Activated naive CD8-positive, alpha-beta T cell treated with anti-CD3 and anti-CD28 coated beads, Interleukin-2, amount 10 ng/mL, durations not matched to agents 7 days and 5 days (primary cell): ENCODE data around the gene SERPIND1. TPM values are rescaled to one million over a fixed set of nuclear protein-coding genes. Genes with fewer than 3 reads are reported as not detected.
A peak's percentile ranks its signal among the peaks of the same experiment; 100 is the strongest.
"Not testable (repeated sequence)": the region's sequence is repeated elsewhere in the genome, so short reads cannot be mapped to it uniquely, and the experiment has no call there.

Experiments
- ATAC-seq: fragments of 150-1000 bp; cut with Tn5 transposase; one replicate; pipeline ENCODE4 v1.10.0; 2021; ENCODE audit warnings: low read depth, moderate library complexity
- POLR2A ChIA-PET: fragments of 350-600 bp; sonication (Branson Sonifier 250); formaldehyde crosslinking; loops from one replicate; lab custom pipeline; 2021; ENCODE audit warnings: antibody characterized with exemption; lab: Charles Lee
- DNase-seq: peaks from one replicate; pipeline ENCODE4 v3.0.0; 2021
- H3K27ac Mint-ChIP-seq: one replicate; pipeline ENCODE4 v1.8.0; 2022; ENCODE audit warnings: mild to moderate bottlenecking, mixed read lengths
- H3K27me3 Mint-ChIP-seq: one replicate; pipeline ENCODE4 v1.8.0; 2022; ENCODE audit warnings: mild to moderate bottlenecking, moderate library complexity, mixed read lengths
- H3K36me3 Mint-ChIP-seq: one replicate; pipeline ENCODE4 v1.8.0; 2021; ENCODE audit warnings: mild to moderate bottlenecking, mixed read lengths
- H3K4me1 Mint-ChIP-seq: one replicate; pipeline ENCODE4 v1.8.0; 2021; ENCODE audit warnings: mixed read lengths
- H3K4me3 Mint-ChIP-seq: one replicate; pipeline ENCODE4 v1.8.0; 2022; ENCODE audit warnings: mild to moderate bottlenecking, moderate library complexity, mixed read lengths
- H3K9me3 Mint-ChIP-seq: one replicate; pipeline ENCODE4 v1.8.0; 2021; ENCODE audit warnings: mixed read lengths
- total RNA-seq, 2 experiments: library from RNA; stranded (reverse); gene quantifications; one replicate each; pipeline ENCODE4 v1.2.3, GENCODE V29; 2021

SERPIND1 gene, protein sequence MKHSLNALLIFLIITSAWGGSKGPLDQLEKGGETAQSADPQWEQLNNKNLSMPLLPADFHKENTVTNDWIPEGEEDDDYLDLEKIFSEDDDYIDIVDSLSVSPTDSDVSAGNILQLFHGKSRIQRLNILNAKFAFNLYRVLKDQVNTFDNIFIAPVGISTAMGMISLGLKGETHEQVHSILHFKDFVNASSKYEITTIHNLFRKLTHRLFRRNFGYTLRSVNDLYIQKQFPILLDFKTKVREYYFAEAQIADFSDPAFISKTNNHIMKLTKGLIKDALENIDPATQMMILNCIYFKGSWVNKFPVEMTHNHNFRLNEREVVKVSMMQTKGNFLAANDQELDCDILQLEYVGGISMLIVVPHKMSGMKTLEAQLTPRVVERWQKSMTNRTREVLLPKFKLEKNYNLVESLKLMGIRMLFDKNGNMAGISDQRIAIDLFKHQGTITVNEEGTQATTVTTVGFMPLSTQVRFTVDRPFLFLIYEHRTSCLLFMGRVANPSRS
- not detected for total RNA-seq

DNA sequence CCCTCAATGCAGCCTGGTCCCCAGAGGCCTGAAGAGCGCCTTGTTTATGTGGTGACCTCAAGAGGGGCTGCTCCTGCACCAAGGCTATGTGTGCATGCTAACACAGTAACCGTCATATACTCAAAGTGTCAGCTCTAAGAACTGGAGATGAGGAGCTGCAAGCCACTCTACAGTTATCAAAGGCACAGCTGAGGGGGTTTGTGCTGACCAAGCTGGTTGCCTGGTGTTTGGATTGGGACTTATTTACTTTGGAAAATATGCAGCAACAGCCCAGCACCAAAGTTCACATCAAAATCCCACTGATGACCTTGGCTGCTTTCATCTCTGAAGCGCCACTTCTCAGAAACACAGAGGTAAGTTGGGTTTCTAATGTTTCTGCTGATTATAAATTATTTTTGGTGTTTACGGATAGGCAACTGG is at the start of gene SERPIND1:
Gene SERPIND1 (plus strand): TSS at position 321 of the 420 bp plus-strand sequence. CDS start 5,200 bp downstream, outside the sequence.
- H3K4me1 Mint-ChIP-seq = peaks cover 8% of the 10 kb centered on the region
- no peak within 1 kb of the TSS for H3K27ac Mint-ChIP-seq
- H3K9me3 Mint-ChIP-seq = no peaks in the 10 kb centered on the region
- DNase-seq = no peak
- H3K27me3 Mint-ChIP-seq = no peaks in the 10 kb centered on the region
- H3K36me3 Mint-ChIP-seq = peaks cover 3% of the 10 kb centered on the region
- POLR2A ChIA-PET = no interaction called here
- ATAC-seq = no peak
- no peak within 1 kb of the TSS for H3K4me3 Mint-ChIP-seq

DNA sequence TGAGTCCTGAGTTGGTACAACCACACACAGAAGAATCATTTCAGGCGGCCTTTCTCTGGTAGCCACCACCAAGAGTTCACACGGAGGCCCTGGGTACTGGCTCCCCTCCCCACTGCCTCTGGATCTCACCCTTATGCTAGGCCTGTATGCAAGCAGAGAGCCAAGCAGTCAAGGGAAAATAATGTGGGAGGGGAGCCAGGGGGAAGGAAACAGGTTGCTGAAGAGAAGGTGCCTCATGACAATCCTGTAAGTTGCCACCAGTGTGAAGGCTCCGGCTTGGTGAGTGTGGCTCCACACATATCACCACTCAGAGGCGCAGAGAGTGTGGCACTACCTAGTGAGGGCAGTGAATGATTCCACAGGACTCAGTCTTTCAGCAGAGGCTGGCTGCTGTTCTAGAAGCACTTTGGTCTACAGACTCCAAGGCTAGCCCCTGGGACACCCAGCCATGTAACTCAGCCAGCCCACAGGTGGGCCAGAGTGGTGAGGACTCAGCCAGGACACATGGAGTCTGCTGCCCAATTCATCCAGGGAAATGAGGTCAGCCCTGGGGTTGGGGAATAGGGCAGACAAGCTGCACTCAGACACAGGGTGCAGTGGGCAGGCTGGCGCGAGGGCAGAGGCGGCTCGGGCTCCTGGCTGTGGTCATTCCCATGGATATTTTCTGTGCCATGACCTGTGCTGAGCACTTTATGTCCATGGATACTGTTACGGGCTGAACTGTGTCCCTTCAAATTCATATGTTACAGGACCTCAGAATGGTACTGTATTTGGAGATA is 49.0 kb upstream of the SERPIND1 start:
- Mint-ChIP-seq H3K27ac (no peak overlapping the region), H3K4me1 (no peaks in the 10 kb centered on the region), H3K36me3 (peaks cover 4% of the 10 kb centered on the region), H3K9me3 (no peaks in the 10 kb centered on the region), H3K4me3 (no peak overlapping the region), H3K27me3 (peaks cover 2% of the 10 kb centered on the region)
- no peak for DNase-seq
- POLR2A ChIA-PET = no interaction called here
- no peak for ATAC-seq

DNA sequence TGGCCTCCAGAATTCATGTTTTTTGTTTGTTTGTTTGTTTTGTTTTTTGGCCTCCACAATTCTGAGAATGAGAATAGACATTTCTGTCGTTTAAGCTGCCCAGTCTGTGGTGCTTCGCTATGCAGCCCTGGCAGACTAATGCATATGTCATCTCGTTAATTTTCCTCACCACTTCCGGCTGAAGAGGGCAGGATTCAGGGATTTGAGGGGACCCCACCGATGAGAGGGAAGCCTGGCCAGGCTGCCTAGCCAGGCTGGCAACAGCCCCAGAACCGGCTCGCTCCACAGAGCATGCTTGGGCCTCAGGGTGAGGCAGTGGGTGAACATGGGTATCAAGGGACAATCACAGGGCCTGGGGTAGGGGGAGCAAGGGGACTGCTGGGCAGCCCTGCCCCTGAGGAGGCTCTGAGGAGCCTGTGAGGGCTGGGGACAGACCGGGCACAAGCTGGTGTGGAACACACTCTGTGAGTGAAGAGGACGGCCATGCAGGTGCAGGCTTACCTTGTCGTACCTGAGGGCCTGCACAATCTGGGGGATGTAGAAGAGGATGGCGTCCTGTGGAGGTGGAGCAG is 47.8 kb upstream of the SERPIND1 start:
- H3K4me3 Mint-ChIP-seq = no peak overlapping the region
- no peak for DNase-seq

DNA sequence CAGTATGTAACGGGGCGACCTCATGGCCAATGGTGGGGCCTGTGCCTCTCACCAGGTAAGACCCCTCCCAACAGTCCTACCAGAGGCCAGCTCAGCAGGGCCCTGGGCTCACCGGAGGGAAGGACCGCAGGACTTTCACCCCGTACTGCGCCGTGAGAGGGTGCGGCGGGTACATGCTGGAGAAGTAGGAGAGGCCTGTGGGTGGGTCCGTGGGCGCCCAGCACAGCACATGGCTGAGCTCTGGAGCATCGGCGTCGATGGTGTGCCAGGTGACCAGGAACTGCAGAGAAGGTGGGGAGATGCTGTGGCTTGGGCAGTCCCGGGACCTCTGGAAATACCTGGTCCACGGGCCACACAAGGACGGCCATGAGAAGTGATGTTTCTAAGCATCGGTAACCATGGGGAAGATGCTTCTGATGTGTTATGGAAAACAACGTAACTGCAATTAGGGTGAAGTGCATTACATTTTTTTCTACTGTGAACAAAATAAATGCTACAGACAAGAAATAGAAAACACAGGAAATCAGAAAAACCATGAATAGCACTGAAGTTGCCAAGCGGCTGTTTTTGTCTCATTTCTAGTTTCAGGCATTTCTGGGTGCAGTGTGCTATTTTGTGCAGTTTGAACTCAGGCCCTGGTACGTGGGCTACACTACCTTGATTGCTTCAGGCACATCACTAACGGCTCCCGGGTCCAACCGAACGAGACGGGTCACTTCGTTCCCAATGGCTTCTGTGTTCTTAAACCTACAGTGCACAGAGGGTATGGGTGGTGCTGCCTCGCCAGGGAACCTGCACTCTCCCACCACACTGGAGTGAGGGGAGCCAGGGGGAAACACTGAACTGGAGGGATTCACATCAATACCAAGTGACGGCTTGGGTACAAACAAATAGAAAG is 46.5 kb upstream of the SERPIND1 start:
- POLR2A ChIA-PET = no interaction called here
- Mint-ChIP-seq H3K4me3 (no peak overlapping the region), H3K27me3 (peaks cover 2% of the 10 kb centered on the region), H3K27ac (no peak overlapping the region), H3K9me3 (no peaks in the 10 kb centered on the region), H3K4me1 (no peaks in the 10 kb centered on the region), H3K36me3 (peaks cover 2% of the 10 kb centered on the region)
- ATAC-seq (no peak), DNase-seq (no peak)

More for the DNA sequence above, 47.8 kb upstream of the SERPIND1 start:
- H3K4me1 Mint-ChIP-seq = no peaks in the 10 kb centered on the region
- H3K27ac Mint-ChIP-seq = no peak overlapping the region
- H3K9me3 Mint-ChIP-seq = no peaks in the 10 kb centered on the region
- peaks cover 2% of the 10 kb centered on the region for H3K27me3 Mint-ChIP-seq
- POLR2A ChIA-PET = no interaction called here
- peaks cover 2% of the 10 kb centered on the region for H3K36me3 Mint-ChIP-seq
- ATAC-seq = no peak

DNA sequence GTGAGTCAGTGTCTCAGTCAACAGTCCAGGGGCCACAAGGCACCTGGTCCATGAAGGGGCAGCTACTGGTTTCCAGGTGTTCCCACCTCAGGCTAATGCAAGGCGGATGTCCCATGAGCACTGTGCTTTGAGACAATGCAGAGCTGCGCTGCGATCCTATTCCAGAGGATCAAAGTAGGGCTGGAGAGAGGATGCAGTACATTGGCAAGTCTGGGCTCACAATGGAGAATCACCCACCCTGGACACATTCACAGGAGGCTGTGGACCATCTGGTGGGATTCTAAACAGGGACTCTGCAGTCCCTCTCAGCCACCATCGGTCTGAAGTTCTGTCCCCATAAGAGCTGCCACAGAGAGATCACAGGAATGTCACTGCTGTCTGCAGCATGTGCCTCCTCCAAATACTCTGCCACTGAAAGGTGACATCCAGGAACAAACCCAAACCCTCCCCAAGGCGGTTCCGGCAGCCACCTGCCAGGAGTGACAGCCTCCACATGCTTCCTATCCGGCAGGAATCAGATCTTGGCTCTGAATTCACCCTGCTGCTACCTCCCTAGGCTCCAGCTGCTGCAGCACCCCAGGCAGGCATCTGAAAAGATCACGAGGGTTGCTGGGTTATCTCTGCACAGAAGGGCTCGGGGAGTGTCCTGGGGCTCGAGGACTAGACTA is 45.3 kb upstream of the SERPIND1 start:
- no peaks in the 10 kb centered on the region for H3K9me3 Mint-ChIP-seq
- ATAC-seq = no peak

DNA sequence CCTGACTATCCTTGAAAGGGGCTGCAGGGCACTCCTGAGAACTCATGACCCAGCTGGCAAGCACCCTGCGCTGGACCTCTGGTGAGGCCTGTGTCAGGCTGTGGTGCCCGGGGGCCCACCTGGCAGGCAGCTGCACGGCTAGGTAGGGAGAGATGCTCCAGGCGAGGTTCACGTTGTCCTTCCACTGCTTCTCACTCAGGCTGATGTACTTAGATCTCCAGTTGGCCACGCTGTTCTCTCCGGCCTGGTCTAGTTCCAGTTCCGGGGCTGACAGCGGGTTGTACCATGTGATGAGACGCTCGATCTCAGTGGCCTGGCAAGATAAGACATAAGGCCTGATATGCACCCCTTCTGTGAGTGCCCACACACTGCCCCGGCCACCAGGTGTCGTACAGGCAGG is 44.7 kb upstream of the SERPIND1 start:
- no peak for DNase-seq
- POLR2A ChIA-PET = no interaction called here
- Mint-ChIP-seq H3K4me1 (no peaks in the 10 kb centered on the region), H3K4me3 (no peak overlapping the region), H3K27ac (no peak overlapping the region), H3K9me3 (no peaks in the 10 kb centered on the region), H3K36me3 (peaks cover 3% of the 10 kb centered on the region), H3K27me3 (peaks cover 2% of the 10 kb centered on the region)
- no peak for ATAC-seq

More for the DNA sequence above, 45.3 kb upstream of the SERPIND1 start:
- DNase-seq = no peak
- POLR2A ChIA-PET = no interaction called here
- no peak overlapping the region for H3K27ac Mint-ChIP-seq
- no peaks in the 10 kb centered on the region for H3K4me1 Mint-ChIP-seq
- H3K27me3 Mint-ChIP-seq = peaks cover 2% of the 10 kb centered on the region
- peaks cover 3% of the 10 kb centered on the region for H3K36me3 Mint-ChIP-seq
- H3K4me3 Mint-ChIP-seq = no peak overlapping the region

DNA sequence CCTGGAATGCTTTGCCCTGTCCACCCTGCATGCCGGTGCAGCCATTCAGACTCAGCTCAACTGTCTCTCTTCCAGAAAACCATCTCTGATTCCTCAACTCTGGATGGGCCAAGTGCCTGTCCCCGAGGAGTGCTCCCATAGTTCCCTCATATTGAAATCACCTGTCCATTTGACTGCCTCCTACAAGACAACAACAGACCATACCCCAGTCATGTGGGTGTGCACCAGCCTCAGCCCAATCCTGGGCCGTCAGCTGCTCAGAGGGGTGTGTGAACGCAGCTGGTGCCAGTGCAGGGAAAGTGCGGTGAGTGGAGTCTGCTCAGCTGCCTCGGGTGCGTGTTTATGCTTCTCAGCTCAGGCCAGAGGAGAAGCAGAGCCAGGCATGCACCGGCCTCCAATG is 41.5 kb upstream of the SERPIND1 start:
- DNase-seq, ATAC-seq, H3K27ac Mint-ChIP-seq, POLR2A ChIA-PET, H3K9me3 Mint-ChIP-seq, H3K4me1 Mint-ChIP-seq, H3K36me3 Mint-ChIP-seq, H3K27me3 Mint-ChIP-seq, H3K4me3 Mint-ChIP-seq: not testable (repeated sequence)

DNA sequence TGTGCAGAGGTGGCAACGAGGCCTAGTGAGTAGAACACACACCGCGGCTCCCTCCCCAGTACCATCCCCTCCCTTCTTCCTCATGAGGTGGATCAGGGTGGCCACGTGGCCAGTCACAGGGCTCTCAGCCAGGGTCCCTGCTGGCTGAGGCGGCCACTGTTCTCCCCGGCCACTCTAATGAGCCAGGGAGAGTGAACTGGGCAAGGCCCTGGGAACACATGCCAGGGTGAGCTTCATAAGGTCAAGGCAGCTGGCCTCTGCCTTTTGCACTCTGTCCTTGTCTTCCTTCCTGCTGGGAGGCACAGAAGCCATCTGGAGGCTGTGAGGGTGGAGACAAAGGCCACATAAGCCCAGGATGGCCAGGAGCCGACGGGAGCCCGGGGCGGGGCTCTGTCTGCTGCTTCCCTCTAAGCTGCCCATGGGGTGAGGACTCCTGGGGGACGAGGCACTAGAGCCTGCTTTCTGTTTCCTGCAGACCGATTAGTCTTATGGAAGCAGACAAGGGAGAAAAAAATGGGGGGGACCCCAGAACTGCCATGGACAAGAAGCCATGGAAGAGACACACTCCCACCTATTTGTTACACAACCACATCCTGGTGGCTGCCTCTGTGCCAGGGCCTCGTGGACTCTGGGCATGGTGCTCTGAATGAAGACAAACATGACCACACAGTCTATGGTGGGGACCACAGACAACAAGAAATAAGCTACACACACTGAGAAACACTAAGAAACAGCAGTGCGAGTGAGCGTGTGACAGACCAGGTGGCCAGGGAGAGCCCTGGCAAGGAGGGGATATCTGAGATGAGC is 38.4 kb upstream of the SERPIND1 start:
- H3K36me3 Mint-ChIP-seq, POLR2A ChIA-PET, DNase-seq, H3K27me3 Mint-ChIP-seq, H3K27ac Mint-ChIP-seq, H3K4me1 Mint-ChIP-seq, H3K9me3 Mint-ChIP-seq, ATAC-seq, H3K4me3 Mint-ChIP-seq: not testable (repeated sequence)

DNA sequence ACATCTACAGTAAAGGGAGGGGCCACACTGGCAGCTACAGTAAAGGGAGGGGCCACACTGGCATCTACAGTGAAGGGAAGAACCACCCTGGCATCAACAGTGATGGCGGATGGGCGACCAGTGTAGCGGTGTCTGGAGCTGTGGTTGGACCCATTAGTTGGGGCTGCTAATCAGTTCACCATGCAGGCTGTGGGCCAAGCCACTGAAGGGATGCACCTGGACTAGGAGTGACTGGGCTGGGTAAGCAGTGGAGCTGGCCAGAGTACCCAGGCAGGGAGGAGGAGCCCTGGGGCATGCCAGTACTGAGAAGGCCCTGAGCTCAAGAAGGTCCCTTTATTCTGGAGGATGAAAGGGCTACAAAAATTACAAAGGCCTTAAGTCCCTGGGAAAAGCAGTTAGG is 37.0 kb upstream of the SERPIND1 start:
- POLR2A ChIA-PET, H3K27me3 Mint-ChIP-seq, H3K9me3 Mint-ChIP-seq, DNase-seq, H3K27ac Mint-ChIP-seq, ATAC-seq, H3K4me3 Mint-ChIP-seq: not testable (repeated sequence)
- Mint-ChIP-seq H3K36me3 (peaks cover 10% of the 10 kb centered on the region), H3K4me1 (peaks cover 11% of the 10 kb centered on the region)

DNA sequence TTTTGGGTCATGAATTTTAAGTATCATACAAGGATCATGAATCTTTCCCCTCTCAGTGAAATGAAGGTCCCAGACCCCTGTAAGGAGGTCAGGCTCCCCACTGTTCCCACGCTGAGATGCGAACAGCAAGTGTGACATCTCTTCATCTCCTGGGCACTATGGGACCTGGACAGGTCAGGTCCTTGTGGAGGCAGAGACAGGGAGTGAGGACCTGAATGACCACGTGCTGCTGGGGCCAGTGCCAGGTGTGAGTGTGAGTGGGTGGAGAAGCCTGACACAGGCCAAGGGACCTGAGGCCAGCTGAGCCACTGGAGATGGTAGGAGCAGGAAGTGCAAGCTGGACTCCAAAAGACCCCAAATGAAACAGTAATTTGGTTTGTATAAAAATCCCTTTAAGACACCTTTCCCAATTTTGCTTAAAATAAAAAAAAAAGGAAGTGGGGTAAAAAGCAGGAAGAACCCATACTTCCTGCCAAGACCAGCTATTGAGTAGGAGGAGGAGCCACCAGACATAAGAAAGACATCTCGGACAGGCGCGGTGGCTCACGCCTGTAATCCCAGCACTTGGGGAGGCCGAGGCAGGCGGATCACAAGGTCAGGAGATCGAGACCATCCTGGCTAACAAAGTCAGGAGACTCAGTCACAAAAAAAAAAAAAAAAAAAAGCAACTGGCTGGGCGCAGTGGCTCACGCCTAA is 35.4 kb upstream of the SERPIND1 start:
- Mint-ChIP-seq H3K36me3 (peaks cover 9% of the 10 kb centered on the region), H3K4me3 (no peak overlapping the region), H3K27ac (peak overlapping the region; percentile 37), H3K4me1 (peaks cover 11% of the 10 kb centered on the region), H3K27me3 (no peaks in the 10 kb centered on the region), H3K9me3 (no peaks in the 10 kb centered on the region)
- ATAC-seq (no peak), DNase-seq (no peak)
- POLR2A ChIA-PET = interaction anchor here (0.7 kb wide), 1 partner anchor 56 kb away, joined by 4 read pairs; no protein-coding TSS in a partner anchor

DNA sequence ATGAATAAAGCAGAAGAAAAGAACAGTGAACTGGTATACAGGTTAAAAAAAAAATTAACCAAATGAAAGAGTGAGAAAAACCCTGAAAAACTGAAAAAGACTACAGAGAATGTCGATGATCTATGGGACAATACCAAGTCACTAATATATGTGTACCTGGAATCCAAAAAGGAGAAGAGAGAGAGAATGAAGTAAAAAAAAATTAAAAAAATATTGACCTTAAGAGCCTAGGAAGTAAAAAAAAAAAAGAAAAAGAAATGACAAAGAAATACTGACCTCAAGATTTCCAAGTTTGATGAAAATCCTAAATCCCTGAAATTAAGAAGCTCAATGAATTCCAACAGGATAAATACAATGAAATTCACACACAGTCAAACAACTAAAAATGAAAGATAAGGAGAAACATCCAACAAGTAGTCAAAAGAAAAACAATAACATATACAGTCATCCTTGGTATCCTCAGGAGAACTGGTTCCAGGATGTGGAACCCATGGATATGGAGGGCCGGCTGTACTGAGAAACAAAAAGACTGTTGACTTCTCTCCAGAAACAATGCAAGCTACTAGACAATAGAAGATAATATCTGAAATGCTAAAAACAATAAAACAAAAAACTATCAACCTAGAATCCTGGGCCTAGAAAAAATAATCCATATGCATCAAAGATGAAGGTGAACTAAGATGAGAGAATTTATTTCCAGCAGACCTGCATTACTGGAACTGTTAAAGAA is 33.5 kb upstream of the SERPIND1 start:
- POLR2A ChIA-PET = interaction anchor here (0.5 kb wide), 1 partner anchor 231 kb away, joined by 4 read pairs; no protein-coding TSS in a partner anchor

More for the DNA sequence above, 33.5 kb upstream of the SERPIND1 start:
- DNase-seq (no peak), ATAC-seq (no peak)
- no peak overlapping the region for H3K27ac Mint-ChIP-seq
- no peaks in the 10 kb centered on the region for H3K27me3 Mint-ChIP-seq
- peaks cover 11% of the 10 kb centered on the region for H3K4me1 Mint-ChIP-seq
- H3K36me3 Mint-ChIP-seq = peaks cover 9% of the 10 kb centered on the region
- H3K9me3 Mint-ChIP-seq = no peaks in the 10 kb centered on the region
- H3K4me3 Mint-ChIP-seq = no peak overlapping the region
